Measurements from ENCODE around the gene ESRRA.

- no peak for TF ChIP-seq CTBP1 (IDR thresholded peaks at IDR 0.05; ENCODE audit: borderline replicate concordance)
- no peak for TF ChIP-seq FOXK2 (IDR thresholded peaks at IDR 0.05)
- no peak for TF ChIP-seq BHLHE40 (IDR thresholded peaks at IDR 0.05; ENCODE audit: borderline replicate concordance)
- TF ChIP-seq SP1 (IDR thresholded peaks at IDR 0.05): no peak
- TF ChIP-seq PKNOX1 (IDR thresholded peaks at IDR 0.05): no peak
- no peak for TF ChIP-seq TARDBP (IDR thresholded peaks at IDR 0.05)
- no peak for TF ChIP-seq ZNF384 (IDR thresholded peaks at IDR 0.05)
- TF ChIP-seq FOXM1 (IDR thresholded peaks at IDR 0.05; ENCODE audit: borderline replicate concordance): no peak
- TF ChIP-seq ELF4 (IDR thresholded peaks at IDR 0.05): no peak
- no peak for TF ChIP-seq HDGF (IDR thresholded peaks at IDR 0.05; ENCODE audit: borderline replicate concordance)
These were observed 30.1 kb upstream of the ESRRA start for GRCh38 chr11:64275031-64275800.

All from HEK293T (cell line).